H9 (cell line): ENCODE measurements around the gene ST8SIA5. TPM values are rescaled to one million over a fixed set of nuclear protein-coding genes. Genes with fewer than 3 reads are reported as not detected.

ENCODE experiments used
- DNase-seq: peaks from one replicate; pipeline ENCODE4 v3.0.0-alpha.2; 2017
- H2AFZ ChIP-seq: one replicate; pipeline ENCODE4 v1.6.1; 2013; ENCODE audit warnings: mild to moderate bottlenecking, low read length, control low read depth, moderate library complexity
- H2AK5ac ChIP-seq: 2 replicates; pipeline ENCODE4 v1.6.1; 2013; ENCODE audit warnings: low read length, control low read depth, mixed read lengths; ENCODE audit not compliant: insufficient read length
- H2BK120ac ChIP-seq: one replicate; pipeline ENCODE4 v1.6.1; 2013; ENCODE audit warnings: low read depth, mild to moderate bottlenecking, low read length, control low read depth, inconsistent platforms; ENCODE audit not compliant: poor library complexity, severe bottlenecking
- H2BK12ac ChIP-seq: 2 replicates; pipeline ENCODE4 v1.6.1; 2013; ENCODE audit warnings: low read length, control low read depth, mixed read lengths, low read depth; ENCODE audit not compliant: insufficient read length
- H2BK15ac ChIP-seq: 2 replicates; pipeline ENCODE4 v1.6.1; 2013; ENCODE audit warnings: low read depth, low read length, control low read depth
- H2BK20ac ChIP-seq: one replicate; pipeline ENCODE4 v1.6.1; 2013; ENCODE audit warnings: low read depth, mild to moderate bottlenecking, low read length, control low read depth, inconsistent platforms; ENCODE audit not compliant: poor library complexity, severe bottlenecking
- H2BK5ac ChIP-seq: 2 replicates; pipeline ENCODE4 v1.6.1; 2013; ENCODE audit warnings: low read length, control low read depth, mixed read lengths; ENCODE audit not compliant: insufficient read length
- H3K14ac ChIP-seq: 2 replicates; pipeline ENCODE4 v1.6.1; 2013; ENCODE audit warnings: low read length, control low read depth; ENCODE audit not compliant: insufficient read depth
- H3K18ac ChIP-seq: 2 replicates; pipeline ENCODE4 v1.6.1; 2013; ENCODE audit warnings: low read depth, mild to moderate bottlenecking, mixed read lengths, low read length, control low read depth; ENCODE audit not compliant: insufficient read length
- H3K23ac ChIP-seq: 2 replicates; pipeline ENCODE4 v1.6.1; 2013; ENCODE audit warnings: low read length, control low read depth, mixed read lengths, low read depth; ENCODE audit not compliant: insufficient read length
- H3K23me2 ChIP-seq: 2 replicates; pipeline ENCODE4 v1.6.1; 2013; ENCODE audit warnings: low read depth, mild to moderate bottlenecking, mixed read lengths, low read length, control low read depth; ENCODE audit not compliant: insufficient read length, poor library complexity, severe bottlenecking
- H3K27ac ChIP-seq: 2 replicates; pipeline ENCODE4 v1.5.1; 2013; ENCODE audit warnings: low read length, control low read depth, mixed read lengths, low read depth; ENCODE audit not compliant: insufficient read length
- H3K27me3 ChIP-seq: 2 replicates; pipeline ENCODE4 v1.6.1; 2013; ENCODE audit warnings: low read length, control low read depth, inconsistent platforms; ENCODE audit not compliant: insufficient read depth
- H3K4ac ChIP-seq: 2 replicates; pipeline ENCODE4 v1.6.1; 2013; ENCODE audit warnings: low read depth, mild to moderate bottlenecking, control low read depth, inconsistent platforms, low read length, moderate library complexity
- H3K4me1 ChIP-seq: 2 replicates; pipeline ENCODE4 v1.6.1; 2013; ENCODE audit warnings: low read length, control low read depth, inconsistent platforms; ENCODE audit not compliant: insufficient read depth
- H3K4me2 ChIP-seq: 2 replicates; pipeline ENCODE4 v1.6.1; 2013; ENCODE audit warnings: low read length, control low read depth, mixed read lengths; ENCODE audit not compliant: insufficient read length, insufficient read depth
- H3K56ac ChIP-seq: 2 replicates; pipeline ENCODE4 v1.6.1; 2013; ENCODE audit warnings: low read depth, mild to moderate bottlenecking, mixed read lengths, low read length, control low read depth; ENCODE audit not compliant: insufficient read length
- H3K79me1 ChIP-seq: 2 replicates; pipeline ENCODE4 v1.6.1; 2013; ENCODE audit warnings: low read depth, mild to moderate bottlenecking, moderate library complexity, low read length, control low read depth, inconsistent platforms; ENCODE audit not compliant: insufficient read depth, poor library complexity, severe bottlenecking
- H3K79me2 ChIP-seq: 2 replicates; pipeline ENCODE4 v1.6.1; 2013; ENCODE audit warnings: low read length, control low read depth, inconsistent platforms; ENCODE audit not compliant: insufficient read depth
- H3K9ac ChIP-seq: 2 replicates; pipeline ENCODE4 v1.6.1; 2013; ENCODE audit warnings: low read length, control low read depth, mixed read lengths; ENCODE audit not compliant: insufficient read length; ENCODE audit errors: extremely low read depth
- H3K9me3 ChIP-seq: one replicate; pipeline ENCODE4 v1.6.1; 2013; ENCODE audit warnings: low read depth, low read length, inconsistent platforms; ENCODE audit not compliant: control insufficient read depth
- H3T11ph ChIP-seq: one replicate; pipeline ENCODE4 v1.6.1; 2013; ENCODE audit warnings: mild to moderate bottlenecking, low read length, control low read depth, inconsistent platforms
- H4K20me1 ChIP-seq: one replicate; pipeline ENCODE4 v1.6.1; 2013; ENCODE audit not compliant: control insufficient read depth, insufficient read length, insufficient read depth
- H4K5ac ChIP-seq: 2 replicates; pipeline ENCODE4 v1.6.1; 2013; ENCODE audit warnings: low read depth, mild to moderate bottlenecking, mixed read lengths, low read length, control low read depth; ENCODE audit not compliant: insufficient read length
- H4K8ac ChIP-seq: replicated peaks from 2 replicates; pipeline ENCODE4 v1.6.1; 2013; ENCODE audit warnings: low read length, control low read depth, mixed read lengths, low read depth; ENCODE audit not compliant: insufficient read length
- H4K91ac ChIP-seq: 2 replicates; pipeline ENCODE4 v1.6.1; 2013; ENCODE audit warnings: low read depth, mild to moderate bottlenecking, moderate library complexity, mixed read lengths, low read length, control low read depth; ENCODE audit not compliant: insufficient read length
- H3K27ac Mint-ChIP-seq, 3 experiments: 2 replicates in 2 of 3; 3 replicates in 1 of 3; pipeline ENCODE4 v1.8.0; 2020 to 2021; ENCODE audit warnings: mixed read lengths in 3 of 3, mild to moderate bottlenecking in 1 of 3, moderate library complexity in 1 of 3
- H3K27me3 Mint-ChIP-seq: 2 replicates; pipeline ENCODE4 v1.8.0; 2021; ENCODE audit warnings: low read depth, mild to moderate bottlenecking, moderate library complexity, mixed read lengths
- H3K36me3 Mint-ChIP-seq, 3 experiments: 2 replicates in 2 of 3; 3 replicates in 1 of 3; pipeline ENCODE4 v1.8.0; 2020 to 2021; ENCODE audit warnings: low read depth in 3 of 3, mixed read lengths in 3 of 3; ENCODE audit not compliant: insufficient read depth in 1 of 3
- H3K4me1 Mint-ChIP-seq, 2 experiments: 2 replicates each; pipeline ENCODE4 v1.8.0; 2020; ENCODE audit warnings: mixed read lengths in 2 of 2
- H3K4me3 Mint-ChIP-seq, 2 experiments: 2 replicates in 1 of 2; 3 replicates in 1 of 2; pipeline ENCODE4 v1.8.0; 2020 to 2021; ENCODE audit warnings: mild to moderate bottlenecking in 2 of 2, mixed read lengths in 2 of 2, moderate library complexity in 1 of 2
- H3K9me3 Mint-ChIP-seq, 2 experiments: 2 replicates in 1 of 2; 3 replicates in 1 of 2; pipeline ENCODE4 v1.8.0; 2020; ENCODE audit warnings: mild to moderate bottlenecking in 2 of 2, mixed read lengths in 2 of 2, moderate library complexity in 1 of 2
- WGBS: extraction: QIAGEN DNeasy Blood & Tissue Kit; methylation state at CpG from one replicate; pipeline ENCODE4 v1.1.7; 2013; ENCODE audit warnings: missing lambda C conversion rate, low lambda C conversion rate, mixed read lengths; ENCODE audit not compliant: insufficient read length; ENCODE audit errors: extremely low coverage; 5-methylcytosine and 5-hydroxymethylcytosine counted together
- total RNA-seq: library from RNA; stranded (reverse); gene quantifications from 2 replicates; pipeline ENCODE4 v1.2.1, GENCODE V29; 2021
- TF ChIP-seq, protein P1 (sequence below): fragments of 200-600 bp; sonication (generic); conservative IDR thresholded peaks from 3 replicates; pipeline ENCODE4 v1.8.0; 2021; ENCODE audit warnings: antibody characterized with exemption, mild to moderate bottlenecking

The ST8SIA5 gene
- total RNA-seq, 1 experiment from 2014 or later = 0.63 TPM

DNA sequence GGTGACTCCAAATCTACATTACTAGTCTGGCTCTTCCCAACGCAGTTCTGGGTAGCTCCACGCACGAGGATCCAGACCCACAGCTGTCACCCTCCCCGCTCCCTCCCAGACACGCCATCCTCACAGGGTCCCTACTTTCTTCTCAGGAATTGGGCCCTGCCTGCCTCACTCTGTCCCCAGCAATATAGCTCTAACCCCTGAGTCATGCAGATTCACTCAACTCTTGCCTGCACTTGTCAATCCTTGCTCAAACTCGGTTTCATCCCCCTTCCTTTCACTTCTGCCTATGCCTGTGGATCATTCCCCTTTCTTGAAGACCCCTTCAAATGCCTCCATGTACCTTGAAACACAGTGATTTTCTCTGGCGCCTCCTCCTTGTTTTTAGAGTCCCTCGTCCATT lies 5.0 kb downstream of the ST8SIA5 start:
- H3T11ph ChIP-seq = no peak overlapping the region
- TF ChIP-seq, protein P1, sequence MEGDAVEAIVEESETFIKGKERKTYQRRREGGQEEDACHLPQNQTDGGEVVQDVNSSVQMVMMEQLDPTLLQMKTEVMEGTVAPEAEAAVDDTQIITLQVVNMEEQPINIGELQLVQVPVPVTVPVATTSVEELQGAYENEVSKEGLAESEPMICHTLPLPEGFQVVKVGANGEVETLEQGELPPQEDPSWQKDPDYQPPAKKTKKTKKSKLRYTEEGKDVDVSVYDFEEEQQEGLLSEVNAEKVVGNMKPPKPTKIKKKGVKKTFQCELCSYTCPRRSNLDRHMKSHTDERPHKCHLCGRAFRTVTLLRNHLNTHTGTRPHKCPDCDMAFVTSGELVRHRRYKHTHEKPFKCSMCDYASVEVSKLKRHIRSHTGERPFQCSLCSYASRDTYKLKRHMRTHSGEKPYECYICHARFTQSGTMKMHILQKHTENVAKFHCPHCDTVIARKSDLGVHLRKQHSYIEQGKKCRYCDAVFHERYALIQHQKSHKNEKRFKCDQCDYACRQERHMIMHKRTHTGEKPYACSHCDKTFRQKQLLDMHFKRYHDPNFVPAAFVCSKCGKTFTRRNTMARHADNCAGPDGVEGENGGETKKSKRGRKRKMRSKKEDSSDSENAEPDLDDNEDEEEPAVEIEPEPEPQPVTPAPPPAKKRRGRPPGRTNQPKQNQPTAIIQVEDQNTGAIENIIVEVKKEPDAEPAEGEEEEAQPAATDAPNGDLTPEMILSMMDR = no peak

More for the DNA sequence above, 5.0 kb downstream of the ST8SIA5 start:
- H3K27me3 Mint-ChIP-seq = peaks cover 59% of the 10 kb centered on the region
- DNase-seq = no peak
- no peak overlapping the region for H3K27ac ChIP-seq
- H3K79me2 ChIP-seq = no peaks in the 10 kb centered on the region
- no CpG with 5 or more reads among the region's 8 CpGs for WGBS
- no peak overlapping the region for H4K8ac ChIP-seq
- H4K5ac ChIP-seq = no peak overlapping the region
- no peaks in the 10 kb centered on the region for H3K79me1 ChIP-seq
- no peaks in the 10 kb centered on the region; a peak in 1 of 5 replicates for H3K9me3 Mint-ChIP-seq
- H3K9me3 ChIP-seq = no peaks in the 10 kb centered on the region
- no peak overlapping the region for H3K9ac ChIP-seq
- no peak overlapping the region for H4K91ac ChIP-seq
- no peak overlapping the region for H3K4ac ChIP-seq
- no peak overlapping the region for H2AFZ ChIP-seq
- no peak overlapping the region for H2BK120ac ChIP-seq
- no peak overlapping the region for H2BK12ac ChIP-seq
- no peak overlapping the region for H2BK20ac ChIP-seq
- H3K23ac ChIP-seq = no peak overlapping the region
- H3K18ac ChIP-seq = no peak overlapping the region
- H3K36me3 Mint-ChIP-seq = no peaks in the 10 kb centered on the region
- peaks cover 7% of the 10 kb centered on the region for H3K23me2 ChIP-seq
- no peak overlapping the region for H2BK5ac ChIP-seq
- 0 out of 7 replicates have a peak overlapping the region, but pooled peaks of 1 of the 3 experiments have one; percentile 6 for H3K27ac Mint-ChIP-seq
- no peaks in the 10 kb centered on the region for H4K20me1 ChIP-seq
- H3K4me2 ChIP-seq = no peak overlapping the region
- peaks cover 21 to 27% of the 10 kb centered on the region in 2 experiments for H3K4me1 Mint-ChIP-seq
- H3K14ac ChIP-seq = no peak overlapping the region
- no peak overlapping the region for H2BK15ac ChIP-seq
- no peak overlapping the region for H3K56ac ChIP-seq
- H3K4me3 Mint-ChIP-seq = no peak overlapping the region
- 0 out of 2 replicates have a peak, but pooled peaks cover 4% of the 10 kb centered on the region for H3K4me1 ChIP-seq
- H2AK5ac ChIP-seq = no peak overlapping the region
- H3K27me3 ChIP-seq = peaks cover 10% of the 10 kb centered on the region
